Cardiac muscle cell (in vitro differentiated cells and primary cell): Measurements from ENCODE around the gene HIF1A. TPM values are rescaled to one million over a fixed set of nuclear protein-coding genes. Genes with fewer than 3 reads are reported as not detected.

Source experiments
- DNase-seq, 2 donors: peaks; one replicate each; pipeline versions ENCODE4 v3.0.0 to v3.0.0-alpha.2; 2010 to 2017; ENCODE audit warnings: low read depth in 1 of 2, low spot score in 1 of 2
- H3K27ac ChIP-seq: fragments of 200-600 bp; sonication (generic); 2 replicates; pipeline ENCODE4 v1.5.1; 2016
- H3K27me3 ChIP-seq: fragments of 200-600 bp; sonication (generic); 2 replicates; pipeline ENCODE4 v1.6.0; 2016; ENCODE audit warnings: control low read depth
- H3K36me3 ChIP-seq: fragments of 200-600 bp; sonication (generic); 2 replicates; pipeline ENCODE4 v1.5.1; 2016; ENCODE audit warnings: control low read depth
- H3K4me1 ChIP-seq: fragments of 200-600 bp; sonication (generic); 2 replicates; pipeline ENCODE4 v1.8.1; 2017; ENCODE audit warnings: low read depth, mild to moderate bottlenecking, mixed run types
- H3K4me3 ChIP-seq: fragments of 200-600 bp; sonication (generic); 2 replicates; pipeline ENCODE4 v1.5.1; 2016; ENCODE audit warnings: mild to moderate bottlenecking
- H3K9me3 ChIP-seq: fragments of 200-600 bp; sonication (generic); 2 replicates; pipeline ENCODE4 v1.5.1; 2017; ENCODE audit warnings: low read depth, mild to moderate bottlenecking, control low read depth
- polyA plus RNA-seq: library from polyadenylated mRNA; unstranded; fragments of >200 nt; fragmentation: Nextera tagmentation; extraction: Ambion mirVana; gene quantifications from 2 replicates; pipeline ENCODE4 v1.2.1, GENCODE V29; 2016
- total RNA-seq: library from RNA; depleted of rRNA; stranded (reverse); fragments of >200 nt; gene quantifications from 2 replicates; pipeline ENCODE4 v1.2.3, GENCODE V29; 2016
- TF ChIP-seq, protein P1 (sequence below): IDR thresholded peaks from 2 replicates; pipeline ENCODE4 v1.5.1; 2012; ENCODE audit warnings: low read depth, mild to moderate bottlenecking, low read length

Gene HIF1A
- total and polyA plus RNA-seq, 2 experiments from 2014 or later, result 108 to 119 TPM

DNA sequence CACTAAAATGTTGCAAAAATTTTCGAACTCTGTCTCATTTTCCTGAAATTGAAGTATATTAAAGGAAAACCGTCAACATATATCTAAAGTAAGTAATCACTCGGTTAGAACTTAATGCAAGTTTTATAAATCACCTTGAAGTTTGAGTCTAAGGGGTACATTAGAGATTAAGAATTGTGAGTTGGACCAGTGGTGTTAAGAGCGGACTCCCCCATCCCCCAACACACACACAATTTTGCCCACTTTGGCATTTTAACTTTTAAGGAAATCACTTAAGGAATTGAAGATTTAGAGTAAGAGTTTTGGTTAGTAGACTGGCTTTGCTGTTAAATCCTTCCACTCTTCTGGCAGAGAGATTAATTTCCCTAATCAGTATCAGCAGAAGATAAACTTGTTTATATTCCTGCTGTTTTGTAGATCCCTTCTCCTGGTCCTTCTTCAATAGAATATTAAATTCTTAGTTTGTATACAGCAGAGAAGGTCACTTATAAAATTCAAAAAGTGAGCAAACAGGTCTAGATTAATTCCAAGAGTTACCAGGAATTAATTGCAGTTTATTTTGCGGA lies 1.5 kb downstream of the HIF1A start:
- TF ChIP-seq, protein P1, sequence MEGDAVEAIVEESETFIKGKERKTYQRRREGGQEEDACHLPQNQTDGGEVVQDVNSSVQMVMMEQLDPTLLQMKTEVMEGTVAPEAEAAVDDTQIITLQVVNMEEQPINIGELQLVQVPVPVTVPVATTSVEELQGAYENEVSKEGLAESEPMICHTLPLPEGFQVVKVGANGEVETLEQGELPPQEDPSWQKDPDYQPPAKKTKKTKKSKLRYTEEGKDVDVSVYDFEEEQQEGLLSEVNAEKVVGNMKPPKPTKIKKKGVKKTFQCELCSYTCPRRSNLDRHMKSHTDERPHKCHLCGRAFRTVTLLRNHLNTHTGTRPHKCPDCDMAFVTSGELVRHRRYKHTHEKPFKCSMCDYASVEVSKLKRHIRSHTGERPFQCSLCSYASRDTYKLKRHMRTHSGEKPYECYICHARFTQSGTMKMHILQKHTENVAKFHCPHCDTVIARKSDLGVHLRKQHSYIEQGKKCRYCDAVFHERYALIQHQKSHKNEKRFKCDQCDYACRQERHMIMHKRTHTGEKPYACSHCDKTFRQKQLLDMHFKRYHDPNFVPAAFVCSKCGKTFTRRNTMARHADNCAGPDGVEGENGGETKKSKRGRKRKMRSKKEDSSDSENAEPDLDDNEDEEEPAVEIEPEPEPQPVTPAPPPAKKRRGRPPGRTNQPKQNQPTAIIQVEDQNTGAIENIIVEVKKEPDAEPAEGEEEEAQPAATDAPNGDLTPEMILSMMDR, result no peak
- peak in 1 of 2 donors; percentile 75 for DNase-seq
- Histone ChIP-seq H3K36me3 (no peaks in the 10 kb centered on the region), H3K27ac (peak overlapping the region; percentile 86), H3K27me3 (no peaks in the 10 kb centered on the region), H3K4me3 (peak overlapping the region; percentile 89), H3K4me1 (peaks cover 35% of the 10 kb centered on the region), H3K9me3 (no peaks in the 10 kb centered on the region)

DNA sequence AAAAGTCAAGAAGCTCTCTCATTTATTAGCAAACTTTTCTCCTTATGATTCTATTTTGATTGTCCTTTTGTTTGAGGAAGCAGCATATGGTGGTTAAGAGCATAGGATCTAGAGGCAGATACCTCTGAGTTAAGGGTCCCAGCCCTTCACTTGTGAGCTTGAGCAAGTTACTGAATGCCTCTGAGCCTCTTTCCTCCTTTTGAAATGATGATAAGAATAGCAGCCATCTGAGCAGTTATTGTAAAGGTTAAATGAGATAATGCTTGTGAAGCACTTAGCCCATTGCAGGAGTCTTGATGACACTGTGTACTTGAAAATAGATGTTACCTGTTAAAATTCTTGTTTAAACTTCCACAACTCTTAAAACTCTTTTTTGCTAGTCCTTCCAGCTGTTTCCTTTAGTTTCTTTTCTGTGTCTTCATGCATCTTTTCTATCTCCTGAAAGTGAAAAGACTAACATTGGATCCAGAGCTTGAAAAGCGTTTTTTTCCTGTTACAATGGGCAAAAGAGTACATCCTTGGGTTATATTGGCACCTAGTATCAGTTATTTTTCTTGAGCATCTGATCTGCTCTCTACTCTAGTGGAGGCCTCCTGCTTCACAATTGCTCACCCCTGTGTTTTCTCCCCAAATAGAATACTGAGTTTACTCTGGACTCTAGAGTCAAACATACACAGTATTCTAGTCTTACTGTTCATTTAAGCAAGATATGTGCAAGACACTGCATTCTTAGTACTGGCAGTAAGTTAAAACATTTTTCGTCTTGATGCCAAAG lies 3.1 kb downstream of the HIF1A start:
- no peaks in the 10 kb centered on the region for H3K9me3 ChIP-seq
- H3K36me3 ChIP-seq, result no peaks in the 10 kb centered on the region
- H3K4me3 ChIP-seq, result peak overlapping the region; percentile 89
- H3K27ac ChIP-seq, result peak overlapping the region; percentile 35
- H3K27me3 ChIP-seq, result no peaks in the 10 kb centered on the region
- H3K4me1 ChIP-seq, result peaks cover 45% of the 10 kb centered on the region
- TF ChIP-seq, protein P1, result no peak
- DNase-seq, result peak; percentile 35 to 73

DNA sequence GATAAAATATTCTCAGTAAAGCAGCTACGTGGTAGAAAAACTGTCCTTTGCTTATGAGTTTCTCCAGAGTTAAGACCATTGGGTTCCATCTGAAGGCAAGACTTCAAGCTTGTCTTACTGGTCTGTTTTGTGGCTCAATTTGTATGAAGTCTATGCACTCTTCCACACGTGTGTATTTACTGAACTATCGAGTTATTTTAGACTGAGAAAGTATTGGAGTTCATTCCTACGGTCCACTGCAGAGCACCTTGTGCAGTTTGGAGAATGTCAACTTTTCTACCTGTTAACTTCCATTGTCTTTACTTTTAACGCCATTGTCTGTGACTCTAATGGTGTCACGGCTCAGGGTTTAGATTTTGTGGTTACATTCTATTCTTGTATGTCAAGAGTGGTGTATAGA lies 3.7 kb downstream of the HIF1A start:
- H3K4me3 ChIP-seq, result peak overlapping the region; percentile 89
- peak in 1 of 2 donors; percentile 68 for DNase-seq

DNA sequence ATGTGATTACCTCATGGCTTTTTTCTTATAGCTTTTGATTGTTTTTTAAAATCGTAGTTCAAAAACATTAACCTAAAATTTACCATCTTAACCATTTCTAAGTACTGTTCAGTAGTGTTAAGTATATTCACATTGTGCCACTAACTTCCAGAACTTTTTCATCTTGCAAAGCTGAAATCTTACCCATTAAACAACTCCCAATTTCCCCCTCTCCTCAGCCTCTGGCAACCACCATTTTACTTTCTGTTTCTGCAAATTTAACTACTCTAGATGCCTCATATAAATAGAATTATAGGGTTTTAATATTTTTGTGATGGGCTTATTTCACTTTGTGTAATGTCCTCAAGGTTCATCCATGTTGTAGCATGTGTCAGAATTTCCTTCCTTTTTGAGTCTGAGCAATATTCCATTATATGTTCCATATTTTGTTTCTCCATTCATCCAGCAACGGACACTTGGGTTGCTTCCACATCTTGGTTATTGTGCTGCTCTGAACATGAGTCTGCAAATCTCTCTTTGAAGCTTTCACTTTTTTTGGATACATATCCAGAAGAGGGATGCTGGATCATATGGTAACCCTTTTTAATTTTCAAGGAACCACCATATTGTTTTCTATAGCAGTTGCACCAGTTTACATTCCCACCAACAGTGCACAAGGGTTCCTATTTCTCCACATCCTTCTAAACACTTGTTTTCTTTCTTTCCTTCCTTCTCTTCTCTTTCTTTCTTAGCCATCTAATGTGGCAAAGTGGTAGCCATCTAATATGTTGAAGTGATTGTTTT lies 5.0 kb downstream of the HIF1A start:
- Histone ChIP-seq H3K36me3 (no peaks in the 10 kb centered on the region), H3K4me1 (peaks cover 42% of the 10 kb centered on the region), H3K4me3 (peak overlapping the region; percentile 2), H3K9me3 (no peaks in the 10 kb centered on the region), H3K27me3 (no peaks in the 10 kb centered on the region), H3K27ac (no peak overlapping the region)
- TF ChIP-seq, protein P1, result no peak
- peak in 1 of 2 donors; percentile 68 for DNase-seq

More for the DNA sequence above, 3.7 kb downstream of the HIF1A start:
- TF ChIP-seq, protein P1, result no peak
- H3K36me3 ChIP-seq, result no peaks in the 10 kb centered on the region
- peaks cover 48% of the 10 kb centered on the region for H3K4me1 ChIP-seq
- H3K9me3 ChIP-seq, result no peaks in the 10 kb centered on the region
- H3K27me3 ChIP-seq, result no peaks in the 10 kb centered on the region
- no peak overlapping the region for H3K27ac ChIP-seq

DNA sequence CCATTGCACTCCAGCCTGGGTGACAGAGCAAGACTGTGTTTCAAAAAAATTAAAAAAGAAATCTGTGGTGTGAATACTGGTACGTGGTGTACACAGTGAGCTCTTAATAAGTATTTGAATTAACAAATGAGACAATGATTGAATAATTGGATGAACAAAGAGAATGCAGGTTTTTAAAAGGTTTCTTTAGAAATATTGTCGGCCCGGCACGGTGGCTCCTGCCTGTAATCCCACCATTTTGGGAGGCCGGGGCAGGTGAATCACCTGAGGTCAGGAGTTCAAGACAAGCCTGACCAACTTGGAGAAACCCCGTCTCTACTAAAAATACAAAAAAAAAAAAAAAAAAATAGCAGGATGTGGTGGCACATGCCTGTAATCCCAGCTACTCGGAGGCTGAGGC lies 6.6 kb downstream of the HIF1A start:
- Histone ChIP-seq H3K4me3 (no peak overlapping the region), H3K27me3 (no peaks in the 10 kb centered on the region), H3K27ac (no peak overlapping the region), H3K4me1 (peaks cover 50% of the 10 kb centered on the region), H3K36me3 (no peaks in the 10 kb centered on the region), H3K9me3 (no peaks in the 10 kb centered on the region)
- peak in 1 of 2 donors; percentile 63 for DNase-seq
- TF ChIP-seq, protein P1, result no peak
